Aorta (tissue), 5 donors: ENCODE measurements around the gene SNRPD3. TPM values are rescaled to one million over a fixed set of nuclear protein-coding genes. Genes with fewer than 3 reads are reported as not detected.
A peak's percentile ranks its signal among the peaks of the same experiment; 100 is the strongest.

Experiments used
- ATAC-seq: fragments of 200-7000 bp; cut with Tn5 transposase; one replicate; pipeline ENCODE4 v1.9.1; 2022; ENCODE audit warnings: moderate library complexity; ENCODE audit not compliant: low FRiP score
- DNase-seq, 2 donors: peaks; one replicate each; pipeline ENCODE4 v3.0.0-alpha.2; 2020
- H3K27ac ChIP-seq, 2 donors: one replicate each; pipeline ENCODE4 v1.5.1; 2013; ENCODE audit warnings: low read length in 2 of 2, mild to moderate bottlenecking in 2 of 2, moderate library complexity in 2 of 2, control low read depth in 1 of 2, inconsistent platforms in 1 of 2, low read depth in 1 of 2
- H3K27me3 ChIP-seq, 2 donors: one replicate each; pipeline ENCODE4 v1.6.1; 2013; ENCODE audit warnings: control low read depth in 1 of 2, low read length in 1 of 2, mild to moderate bottlenecking in 1 of 2, moderate library complexity in 1 of 2; ENCODE audit not compliant: insufficient read depth in 2 of 2, control insufficient read depth in 1 of 2
- H3K36me3 ChIP-seq, 2 donors: one replicate each; pipeline ENCODE4 v1.6.1; 2013; ENCODE audit warnings: control low read depth in 1 of 2, low read length in 1 of 2, mild to moderate bottlenecking in 1 of 2; ENCODE audit not compliant: insufficient read depth in 2 of 2, control insufficient read depth in 1 of 2
- H3K4me1 ChIP-seq, 2 donors: one replicate each; pipeline ENCODE4 v1.6.1; 2013; ENCODE audit warnings: low read length in 2 of 2, control low read depth in 1 of 2, mild to moderate bottlenecking in 1 of 2, moderate library complexity in 1 of 2; ENCODE audit not compliant: insufficient read depth in 2 of 2, control insufficient read depth in 1 of 2
- H3K4me3 ChIP-seq, 2 donors: one replicate each; pipeline ENCODE4 v1.5.1; 2013; ENCODE audit warnings: low read length in 2 of 2, control low read depth in 1 of 2, mild to moderate bottlenecking in 1 of 2
- H3K9me3 ChIP-seq: one replicate; pipeline ENCODE4 v1.6.1; 2013; ENCODE audit warnings: mild to moderate bottlenecking, low read length; ENCODE audit not compliant: control insufficient read depth
- WGBS, 2 donors: extraction: QIAGEN DNeasy Blood & Tissue Kit; methylation state at CpG; one replicate each; pipeline ENCODE4 v1.1.7; 2013; 5-methylcytosine and 5-hydroxymethylcytosine counted together
- intact Hi-C, 2 donors: fragments of 100-400 bp; cut with DNase I; formaldehyde crosslinking; loops; one replicate each; pipeline versions ENCODE4 v1.14.2 to v1.15.0; 2022
- polyA plus RNA-seq, 2 donors: library from polyadenylated mRNA; stranded (reverse); fragments of 200-250 nt; gene quantifications; one replicate each; pipeline ENCODE4 v1.2.3, GENCODE V29; 2013
- total RNA-seq, 2 donors: library from RNA; stranded (reverse); fragmentation: NEBNext Ultra II Directional; extraction: Animal tissue kit (Norgen Biotek cat#: 25700); gene quantifications; one replicate each; pipeline ENCODE4 v1.2.1, GENCODE V29; 2021
- donor health status: healthy with polysubstance abuse.
- donor health status: Bipolar disorder and iron deficiency.
- donor health status: DM: no; HTN: no; CAD: no.
- donor health status: DM: no; HTN: no; CAD: no.
- donor health status: DM: yes; HTN: yes; CAD: no.

The SNRPD3 gene
- total and polyA plus RNA-seq, 4 donors: 43.4 to 91.4 (median 60.0) TPM

DNA sequence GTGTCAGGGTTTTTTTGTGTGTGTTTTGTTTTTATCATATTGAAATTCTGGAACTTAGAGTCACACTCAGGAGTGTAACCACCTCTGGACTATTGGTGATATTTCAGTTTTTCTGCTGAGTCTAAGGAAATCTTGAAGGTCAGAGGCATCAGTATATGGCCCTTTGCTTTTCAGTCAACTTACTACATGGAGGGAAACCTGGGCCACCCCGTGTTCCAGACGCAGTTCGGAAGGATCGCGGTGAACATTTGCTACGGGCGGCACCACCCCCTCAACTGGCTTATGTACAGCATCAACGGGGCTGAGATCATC lies 40.8 kb upstream of the SNRPD3 start:
- 93 to 96% methylated on average over 8 of the region's 8 CpGs for WGBS, 2 donors
- no peak for DNase-seq
- H3K27me3 ChIP-seq: no peaks in the 10 kb centered on the region
- H3K9me3 ChIP-seq: no peaks in the 10 kb centered on the region
- peaks cover 0 to 4% of the 10 kb centered on the region in 2 donors for H3K4me1 ChIP-seq
- no peak overlapping the region for H3K27ac ChIP-seq
- H3K36me3 ChIP-seq: no peaks in the 10 kb centered on the region
- intact Hi-C loops: no loop called here
- no peak for ATAC-seq
- no peak overlapping the region for H3K4me3 ChIP-seq

DNA sequence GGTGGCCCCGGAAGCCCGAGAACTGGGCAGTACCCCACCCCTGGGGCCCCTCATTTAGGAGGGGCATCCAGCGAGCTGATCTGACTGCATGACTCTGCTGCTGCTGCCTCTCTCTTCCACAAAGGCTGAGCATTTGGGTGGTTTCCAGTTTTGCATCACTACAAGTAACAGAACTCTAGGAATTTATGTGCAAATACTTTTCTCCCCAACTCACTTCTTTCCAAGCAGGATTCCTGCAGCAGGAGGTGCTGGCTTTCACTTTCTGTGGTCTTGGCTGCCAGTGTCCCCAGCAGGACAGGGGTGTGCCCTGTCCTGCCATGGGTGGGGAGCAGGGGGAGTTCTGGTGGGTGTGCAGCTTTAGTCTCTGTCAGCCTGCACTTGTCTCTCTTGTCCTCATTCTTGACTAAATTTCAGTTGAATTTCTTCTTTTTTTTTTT lies 39.5 kb upstream of the SNRPD3 start:
- no peak overlapping the region for H3K4me3 ChIP-seq
- intact Hi-C loops: no loop called here

DNA sequence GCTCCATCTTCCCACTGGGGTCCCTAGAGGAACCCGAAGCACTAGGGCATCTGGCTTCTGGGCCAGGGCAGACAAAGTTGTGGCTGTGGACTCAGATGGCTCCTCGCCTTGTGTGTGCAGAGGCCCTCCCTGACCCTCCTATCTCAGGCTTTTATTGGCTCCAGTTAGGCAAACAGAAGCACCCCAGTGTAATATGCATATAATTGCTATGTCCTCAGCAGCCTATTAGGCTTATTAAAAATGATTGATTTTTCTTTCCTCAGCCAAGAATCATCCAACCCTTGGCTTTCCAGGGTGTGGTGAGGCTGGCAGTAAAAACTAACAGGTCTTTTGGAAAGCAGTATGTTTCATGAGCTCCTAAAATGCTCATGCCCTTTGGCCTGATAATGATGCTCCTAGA lies 38.4 kb upstream of the SNRPD3 start:
- intact Hi-C loops: no loop called here
- no peaks in the 10 kb centered on the region for H3K27me3 ChIP-seq
- H3K4me3 ChIP-seq: no peak overlapping the region
- 92 to 95% methylated on average over 2 of the region's 2 CpGs for WGBS, 2 donors
- ATAC-seq (no peak), DNase-seq (no peak)
- H3K27ac ChIP-seq: no peak overlapping the region
- no peaks in the 10 kb centered on the region for H3K36me3 ChIP-seq
- no peaks in the 10 kb centered on the region for H3K9me3 ChIP-seq
- H3K4me1 ChIP-seq: no peaks in the 10 kb centered on the region

More for the DNA sequence above, 39.5 kb upstream of the SNRPD3 start:
- Histone ChIP-seq H3K9me3 (no peaks in the 10 kb centered on the region), H3K4me1 (no peaks in the 10 kb centered on the region), H3K27me3 (no peaks in the 10 kb centered on the region), H3K36me3 (no peaks in the 10 kb centered on the region), H3K27ac (no peak overlapping the region)
- WGBS, 2 donors: 8 to 11% methylated on average over 3 of the region's 3 CpGs
- DNase-seq (no peak), ATAC-seq (peak; percentile 49)

DNA sequence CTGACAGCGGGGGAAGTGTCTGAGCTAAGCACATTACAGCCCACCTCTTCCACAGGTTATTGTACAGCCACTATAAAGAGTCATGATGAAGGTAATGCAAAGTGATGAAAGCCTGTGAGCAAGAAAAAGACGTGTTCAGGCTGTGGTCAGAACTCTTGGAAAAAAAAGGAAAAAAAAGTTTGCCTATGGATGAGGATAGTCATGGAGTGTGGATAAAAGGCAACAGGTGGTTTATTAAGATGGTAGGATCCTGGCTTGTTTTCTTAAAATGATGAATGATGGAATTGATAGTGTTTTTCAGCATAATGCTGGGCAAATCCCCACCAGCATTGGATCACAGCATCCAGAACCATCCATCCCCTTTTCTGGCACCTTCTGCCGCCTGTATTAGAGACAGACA lies 37.6 kb upstream of the SNRPD3 start:
- H3K36me3 ChIP-seq: no peaks in the 10 kb centered on the region
- H3K4me1 ChIP-seq: no peaks in the 10 kb centered on the region
- ATAC-seq (no peak), DNase-seq (no peak)
- H3K4me3 ChIP-seq: no peak overlapping the region
- WGBS, 2 donors: 93 to 94% methylated on average over 3 of the region's 3 CpGs
- intact Hi-C loops: no loop called here
- no peaks in the 10 kb centered on the region for H3K27me3 ChIP-seq
- no peaks in the 10 kb centered on the region for H3K9me3 ChIP-seq
- H3K27ac ChIP-seq: no peak overlapping the region

DNA sequence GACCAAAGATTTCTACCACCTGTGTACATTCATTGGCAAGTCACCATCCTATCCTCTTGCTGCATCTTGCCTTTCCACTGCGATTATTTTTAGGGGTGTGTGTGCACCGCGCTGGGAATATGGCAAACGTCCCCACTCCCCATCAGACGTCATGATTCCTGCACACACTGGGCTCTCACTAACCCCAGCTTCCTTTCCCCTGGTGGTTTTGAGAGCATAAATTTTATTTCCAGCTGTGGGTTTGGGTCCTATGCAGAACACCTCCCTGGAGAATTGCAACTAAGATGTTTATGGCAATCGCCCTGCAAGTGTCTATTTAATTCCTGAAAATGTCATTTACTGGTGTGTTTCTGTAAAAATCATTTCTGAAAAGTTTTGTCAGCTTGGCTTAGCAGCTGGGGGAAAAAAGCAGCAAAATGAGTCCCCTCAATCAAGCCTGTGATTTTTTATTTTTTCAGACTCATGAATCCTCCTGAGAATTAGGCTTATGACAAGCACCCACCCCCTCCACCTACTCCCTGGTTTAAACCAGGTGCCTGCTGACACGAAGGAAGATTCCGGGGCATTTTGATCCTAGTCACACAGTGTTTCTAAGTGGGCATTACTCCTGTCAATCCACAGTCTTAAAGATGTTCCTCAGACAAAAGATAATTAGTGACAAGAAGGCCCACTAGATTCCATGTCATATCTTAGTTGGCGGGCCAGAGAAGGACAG lies 36.9 kb upstream of the SNRPD3 start:
- H3K27me3 ChIP-seq: no peaks in the 10 kb centered on the region
- DNase-seq: no peak
- H3K36me3 ChIP-seq: no peaks in the 10 kb centered on the region
- intact Hi-C loops: no loop called here
- WGBS, 2 donors: 89 to 93% methylated on average over 9 of the region's 9 CpGs
- H3K27ac ChIP-seq: no peak overlapping the region
- no peak overlapping the region for H3K4me3 ChIP-seq
- ATAC-seq: no peak
- no peaks in the 10 kb centered on the region for H3K4me1 ChIP-seq
- no peaks in the 10 kb centered on the region for H3K9me3 ChIP-seq

DNA sequence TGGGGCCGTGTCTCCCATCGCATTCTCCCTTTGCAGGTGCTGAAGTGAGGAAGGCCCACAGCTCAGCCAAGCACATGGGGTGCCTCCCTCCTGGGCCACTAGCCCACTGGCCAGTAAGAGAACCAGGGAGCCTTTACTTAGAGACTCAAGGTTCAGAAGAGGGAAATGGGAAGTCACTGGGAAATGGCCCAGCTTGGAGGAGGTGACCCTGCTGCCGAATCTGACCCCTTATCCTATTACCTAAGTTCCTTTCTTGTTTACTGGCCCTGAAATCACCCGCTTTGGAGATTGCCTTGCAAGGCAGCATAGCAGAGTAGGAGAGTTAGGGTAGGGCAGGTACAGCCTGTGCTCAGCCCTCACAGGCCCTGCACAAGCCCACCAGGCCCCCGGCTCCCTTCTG lies 36.3 kb upstream of the SNRPD3 start:
- no peaks in the 10 kb centered on the region for H3K4me1 ChIP-seq
- H3K36me3 ChIP-seq: no peaks in the 10 kb centered on the region
- WGBS, 2 donors: 95 to 96% methylated on average over 5 of the region's 5 CpGs
- H3K9me3 ChIP-seq: no peaks in the 10 kb centered on the region
- intact Hi-C loops: no loop called here
- ATAC-seq (no peak), DNase-seq (no peak)
- no peak overlapping the region for H3K4me3 ChIP-seq
- H3K27ac ChIP-seq: no peak overlapping the region
- no peaks in the 10 kb centered on the region for H3K27me3 ChIP-seq

DNA sequence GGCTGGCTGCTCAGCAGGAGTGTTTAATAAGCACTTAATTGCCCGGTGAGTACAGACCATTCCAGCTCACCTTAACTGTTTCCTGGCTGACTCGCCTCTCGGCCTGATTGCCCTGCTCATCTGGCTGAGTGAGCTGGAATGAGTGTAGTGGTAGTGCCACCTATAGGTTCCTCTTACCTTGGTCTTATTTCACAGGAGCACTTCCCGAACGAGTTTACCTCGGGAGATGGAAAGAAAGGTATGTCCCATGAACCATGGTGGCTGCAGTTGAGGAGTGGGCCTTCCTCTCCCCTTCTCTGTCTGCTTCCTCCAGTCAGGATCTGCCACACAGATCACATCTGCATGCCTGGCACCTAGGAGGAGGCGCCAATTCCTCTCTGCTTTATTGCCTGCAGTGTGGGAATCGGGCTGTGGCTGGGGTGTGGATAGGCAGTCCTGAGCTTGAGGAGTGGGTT lies 34.0 kb upstream of the SNRPD3 start:
- Histone ChIP-seq H3K27me3 (no peaks in the 10 kb centered on the region), H3K9me3 (no peaks in the 10 kb centered on the region), H3K4me3 (no peak overlapping the region), H3K36me3 (no peaks in the 10 kb centered on the region), H3K27ac (no peak overlapping the region), H3K4me1 (no peaks in the 10 kb centered on the region)
- ATAC-seq (no peak), DNase-seq (no peak)
- intact Hi-C loops: loop anchor here (5.0 to 10.0 kb wide), 3 partner anchors 100 to 197 kb away; no protein-coding TSS in a partner anchor
- WGBS, 2 donors: 51 to 54% methylated on average over 8 of the region's 8 CpGs

DNA sequence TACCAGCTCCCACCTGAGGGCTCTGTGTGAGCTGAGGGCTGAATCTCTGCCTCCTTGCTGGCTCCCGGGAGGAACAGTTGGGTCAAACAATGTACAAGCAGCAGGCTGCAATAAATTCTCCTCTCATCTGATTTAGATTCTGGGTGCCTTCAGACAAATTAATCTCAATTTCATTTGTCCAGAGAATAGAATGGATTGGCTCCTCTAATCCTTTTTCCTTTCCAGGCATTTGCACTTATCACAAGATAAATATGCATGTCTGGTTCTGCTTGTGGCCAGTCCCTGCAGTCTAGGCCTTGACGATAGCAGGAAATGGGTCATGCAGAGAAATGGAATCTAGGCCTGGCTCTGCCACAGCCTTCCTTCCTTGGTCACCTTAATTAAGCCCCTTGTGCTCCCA lies 31.9 kb upstream of the SNRPD3 start:
- ATAC-seq (no peak), DNase-seq (no peak)
- no peaks in the 10 kb centered on the region for H3K36me3 ChIP-seq
- H3K27ac ChIP-seq: peak overlapping the region in 1 of 2 donors; percentile 17
- no peaks in the 10 kb centered on the region for H3K27me3 ChIP-seq
- H3K9me3 ChIP-seq: no peaks in the 10 kb centered on the region
- WGBS, 2 donors: 2 to 12% methylated on average over 2 of the region's 2 CpGs
- intact Hi-C loops: loop anchor here (5.0 to 10.0 kb wide), 3 partner anchors 102 to 199 kb away; no protein-coding TSS in a partner anchor
- no peaks in the 10 kb centered on the region for H3K4me1 ChIP-seq
- H3K4me3 ChIP-seq: no peak overlapping the region

DNA sequence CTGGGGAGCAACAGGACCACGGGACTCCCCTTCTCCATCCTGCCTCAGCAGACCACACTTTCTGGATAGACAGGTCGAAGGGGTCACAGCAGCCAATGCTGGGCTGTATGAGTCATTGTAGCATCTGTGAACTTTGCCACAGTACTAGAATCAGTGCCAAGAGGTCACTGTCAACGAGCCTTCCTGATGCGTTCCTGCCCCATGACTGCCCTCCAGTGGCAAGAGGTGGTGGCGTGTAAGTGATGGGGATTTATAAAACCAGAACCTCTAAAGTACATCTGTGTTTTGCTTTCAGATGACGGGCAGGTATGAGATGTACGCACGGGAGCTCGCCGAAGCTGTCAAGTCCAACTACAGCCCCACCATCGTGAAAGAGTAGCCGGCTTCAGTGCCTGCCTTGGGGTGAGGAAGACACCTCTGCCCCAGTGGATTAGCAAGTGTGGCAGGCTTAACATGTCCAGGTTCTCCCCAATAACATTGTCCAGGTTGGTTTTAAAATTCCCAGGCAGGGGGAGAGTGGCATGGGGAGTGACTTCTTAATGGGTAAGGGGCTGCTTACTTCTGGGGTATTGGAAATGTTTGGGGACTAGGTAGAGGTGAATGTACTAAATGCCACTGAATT lies 30.3 kb upstream of the SNRPD3 start:
- no peaks in the 10 kb centered on the region for H3K27me3 ChIP-seq
- peak; percentile 88 for ATAC-seq
- no peaks in the 10 kb centered on the region for H3K9me3 ChIP-seq
- H3K4me3 ChIP-seq: no peak overlapping the region
- WGBS, 2 donors: 29 to 41% methylated on average over 12 of the region's 12 CpGs
- H3K27ac ChIP-seq: no peak overlapping the region
- H3K4me1 ChIP-seq: no peaks in the 10 kb centered on the region
- peak; percentile 76 to 89 for DNase-seq
- H3K36me3 ChIP-seq: no peaks in the 10 kb centered on the region
- intact Hi-C loops: loop anchor here in 1 of 2 donors (10.0 kb wide), 1 partner anchor 201 kb away; no protein-coding TSS in a partner anchor
